NCI-H1048 (cell line): Measurements from ENCODE around the gene HOXA1.
"Not testable (repeated sequence)": the region's sequence is repeated elsewhere in the genome, so short reads cannot be mapped to it uniquely, and the experiment has no call there.

Source experiments
- DNase-seq: peaks from one replicate; lab custom pipeline; 2025; lab: John Stamatoyannopoulos, UW

Gene HOXA1

DNA sequence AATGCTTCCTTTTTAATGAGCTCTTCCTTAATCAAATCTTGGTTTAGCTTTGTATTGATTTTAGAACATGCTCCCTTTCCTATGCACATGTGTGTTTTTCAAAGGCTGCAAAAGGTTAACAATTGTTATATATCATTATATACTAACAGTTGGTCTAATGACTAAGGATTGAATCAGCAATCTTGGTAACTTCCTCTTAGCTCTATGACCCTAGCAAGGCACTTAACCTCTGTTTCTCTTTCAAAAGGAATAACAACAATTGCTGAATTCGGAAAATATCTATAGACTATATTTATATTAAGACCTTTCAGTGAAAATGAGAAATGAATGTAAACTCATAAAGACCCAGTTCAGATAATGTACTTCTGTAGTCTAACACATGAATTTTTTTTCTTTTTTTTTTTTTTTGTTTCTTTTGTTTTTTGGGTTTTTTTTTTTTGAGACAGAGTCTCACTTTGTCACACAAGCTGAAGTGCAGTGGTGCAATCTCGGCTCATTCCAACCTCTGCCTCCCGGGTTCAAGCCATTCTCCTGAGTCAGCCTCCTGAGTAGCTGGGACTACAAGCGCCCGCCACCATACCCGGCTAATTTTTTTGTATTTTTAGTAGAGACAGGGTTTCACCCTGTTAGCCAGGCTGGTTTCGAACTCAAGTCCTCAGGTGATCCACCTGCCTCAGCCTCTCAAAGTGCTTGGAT lies 48.8 kb downstream of the HOXA1 start:
- DNase-seq, result no peak

DNA sequence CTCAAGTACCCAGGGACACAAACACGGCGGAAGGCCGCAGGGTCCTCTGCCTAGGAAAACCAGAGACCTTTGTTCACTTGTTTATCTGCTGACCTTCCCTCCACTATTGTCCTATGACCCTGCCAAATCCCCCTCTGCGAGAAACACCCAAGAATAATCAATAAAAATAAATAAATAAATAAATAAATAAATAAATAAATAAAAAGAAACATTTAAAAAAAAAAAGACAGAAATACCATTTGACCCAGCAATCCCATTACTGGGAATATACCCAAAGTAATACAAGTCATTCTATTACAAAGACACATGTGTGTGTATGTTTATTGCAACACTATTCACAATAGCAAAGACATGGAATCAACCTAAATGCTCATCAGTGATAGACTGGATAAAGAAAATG lies 49.8 kb downstream of the HOXA1 start:
- not testable (repeated sequence) for DNase-seq

DNA sequence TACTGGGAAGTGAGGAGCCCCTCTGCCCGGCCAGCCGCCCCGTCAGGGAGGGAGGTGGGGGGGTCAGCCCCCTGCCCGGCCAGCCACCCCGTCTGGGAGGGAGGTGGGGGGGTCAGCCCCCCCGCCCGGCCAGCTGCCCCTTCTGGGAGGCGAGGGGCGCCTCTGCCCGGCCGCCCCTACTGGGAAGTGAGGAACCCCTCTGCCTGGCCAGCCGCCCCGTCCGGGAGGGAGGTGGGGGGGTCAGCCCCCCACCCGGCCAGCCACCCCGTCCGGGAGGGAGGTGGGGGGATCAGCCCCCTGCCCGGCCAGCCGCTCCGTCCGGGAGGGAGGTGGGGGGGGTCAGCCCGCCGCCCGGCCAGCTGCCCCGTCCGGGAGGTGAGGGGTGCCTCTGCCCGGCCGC lies 50.7 kb downstream of the HOXA1 start:
- not testable (repeated sequence) for DNase-seq
